22Rv1 (cell line): ENCODE results near the gene TEX22.

Experiments used
- ZFX ChIP-seq: fragments of 450-650 bp; IDR thresholded peaks from 2 replicates; pipeline ENCODE4 v1.6.1; 2017; ENCODE audit warnings: antibody characterized with exemption, borderline replicate concordance
- TF ChIP-seq, protein P1 (sequence below): fragments of 450-650 bp; IDR thresholded peaks from 2 replicates; pipeline ENCODE4 v1.5.1; 2017; ENCODE audit warnings: mild to moderate bottlenecking

DNA sequence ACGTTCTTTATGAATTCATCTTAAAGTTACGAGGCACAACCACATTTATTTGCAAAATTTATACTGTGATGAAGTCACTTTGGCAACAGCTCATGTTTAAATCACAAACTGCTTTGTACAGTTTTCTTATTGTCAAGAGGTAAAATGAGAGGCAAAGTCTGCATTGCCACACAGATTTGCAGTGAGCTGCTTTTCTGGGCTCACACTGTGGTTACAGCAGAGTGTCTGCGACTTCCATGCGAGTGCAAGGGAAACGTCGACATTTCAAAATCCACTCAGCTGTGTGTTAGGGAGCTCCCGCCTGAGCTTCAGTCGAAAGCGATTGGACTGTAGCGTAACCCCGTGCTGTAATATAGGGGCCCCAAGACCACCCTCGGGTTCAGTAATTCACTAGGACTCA lies 34.3 kb downstream of the TEX22 start:
- TF ChIP-seq, protein P1, sequence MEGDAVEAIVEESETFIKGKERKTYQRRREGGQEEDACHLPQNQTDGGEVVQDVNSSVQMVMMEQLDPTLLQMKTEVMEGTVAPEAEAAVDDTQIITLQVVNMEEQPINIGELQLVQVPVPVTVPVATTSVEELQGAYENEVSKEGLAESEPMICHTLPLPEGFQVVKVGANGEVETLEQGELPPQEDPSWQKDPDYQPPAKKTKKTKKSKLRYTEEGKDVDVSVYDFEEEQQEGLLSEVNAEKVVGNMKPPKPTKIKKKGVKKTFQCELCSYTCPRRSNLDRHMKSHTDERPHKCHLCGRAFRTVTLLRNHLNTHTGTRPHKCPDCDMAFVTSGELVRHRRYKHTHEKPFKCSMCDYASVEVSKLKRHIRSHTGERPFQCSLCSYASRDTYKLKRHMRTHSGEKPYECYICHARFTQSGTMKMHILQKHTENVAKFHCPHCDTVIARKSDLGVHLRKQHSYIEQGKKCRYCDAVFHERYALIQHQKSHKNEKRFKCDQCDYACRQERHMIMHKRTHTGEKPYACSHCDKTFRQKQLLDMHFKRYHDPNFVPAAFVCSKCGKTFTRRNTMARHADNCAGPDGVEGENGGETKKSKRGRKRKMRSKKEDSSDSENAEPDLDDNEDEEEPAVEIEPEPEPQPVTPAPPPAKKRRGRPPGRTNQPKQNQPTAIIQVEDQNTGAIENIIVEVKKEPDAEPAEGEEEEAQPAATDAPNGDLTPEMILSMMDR: no peak
- no peak for TF ChIP-seq ZFX
